OCI-LY1 (cell line): ENCODE results near the gene RPL11.

Experiments used
- H2AFZ ChIP-seq: fragments of 200-600 bp; sonication (generic), shearing (Covaris generic); 2 replicates; pipeline ENCODE4 v1.6.0; 2014; ENCODE audit warnings: antibody characterized with exemption, mild to moderate bottlenecking, low read length
- H3F3A ChIP-seq: fragments of 200-600 bp; sonication (generic), shearing (Covaris generic); 2 replicates; pipeline ENCODE4 v1.6.0; 2014; ENCODE audit warnings: mild to moderate bottlenecking, antibody characterized with exemption, low read length, moderate library complexity; ENCODE audit not compliant: insufficient read depth
- H3K27ac ChIP-seq: fragments of 200-600 bp; sonication (generic); 2 replicates; pipeline ENCODE4 v1.5.1; 2014; ENCODE audit warnings: low read length, mixed run types, mild to moderate bottlenecking, low read depth; ENCODE audit not compliant: poor library complexity, severe bottlenecking
- H3K27me3 ChIP-seq: fragments of 200-600 bp; sonication (generic); 2 replicates; pipeline ENCODE4 v1.6.0; 2014; ENCODE audit warnings: antibody characterized with exemption, mild to moderate bottlenecking, low read length, moderate library complexity; ENCODE audit not compliant: insufficient read depth
- H3K36me3 ChIP-seq: fragments of 200-600 bp; sonication (generic); 2 replicates; pipeline ENCODE4 v1.6.1; 2014; ENCODE audit warnings: mild to moderate bottlenecking, antibody characterized with exemption, low read length, moderate library complexity, mixed read lengths; ENCODE audit not compliant: insufficient read depth
- H3K4me1 ChIP-seq: fragments of 200-600 bp; sonication (generic); 2 replicates; pipeline ENCODE4 v1.5.1; 2014; ENCODE audit warnings: mild to moderate bottlenecking, low read length, moderate library complexity; ENCODE audit not compliant: insufficient read depth, severe bottlenecking
- H3K4me2 ChIP-seq: fragments of 200-600 bp; sonication (generic), shearing (Covaris generic); 2 replicates; pipeline ENCODE4 v1.6.1; 2014; ENCODE audit warnings: low read length
- H3K4me3 ChIP-seq: fragments of 200-600 bp; sonication (generic); 2 replicates; pipeline ENCODE4 v1.5.1; 2014; ENCODE audit warnings: low read length, low read depth, mild to moderate bottlenecking, mixed read lengths; ENCODE audit not compliant: poor library complexity, severe bottlenecking
- H3K79me2 ChIP-seq: fragments of 200-600 bp; shearing (Covaris generic); 2 replicates; pipeline ENCODE4 v1.6.1; 2016; ENCODE audit warnings: mixed run types, low read length, mixed read lengths; ENCODE audit not compliant: insufficient read depth
- H3K9ac ChIP-seq: fragments of 200-600 bp; sonication (generic), shearing (Covaris generic); 2 replicates; pipeline ENCODE4 v1.6.1; 2014; ENCODE audit warnings: mild to moderate bottlenecking, low read length, mixed read lengths
- H3K9me2 ChIP-seq: fragments of 200-600 bp; sonication (generic), shearing (Covaris generic); 2 replicates; pipeline ENCODE4 v1.6.1; 2014; ENCODE audit warnings: low read depth, mild to moderate bottlenecking, low read length, mixed read lengths
- H3K9me3 ChIP-seq: fragments of 200-600 bp; shearing (Covaris generic); 2 replicates; pipeline ENCODE4 v1.6.1; 2014; ENCODE audit warnings: low read length, mixed read lengths
- H4K20me1 ChIP-seq: fragments of 200-600 bp; sonication (generic), shearing (Covaris generic); 2 replicates; pipeline ENCODE4 v1.6.0; 2016; ENCODE audit warnings: mild to moderate bottlenecking, low read length; ENCODE audit not compliant: insufficient read depth
- CTCF ChIP-seq: fragments of 200-600 bp; sonication (generic), shearing (Covaris generic); IDR thresholded peaks from 2 replicates; pipeline ENCODE4 v1.5.1; 2017; ENCODE audit warnings: mild to moderate bottlenecking, antibody characterized with exemption, low read length, moderate library complexity, mixed read lengths
- EZH2 ChIP-seq: fragments of 200-600 bp; sonication (generic), shearing (Covaris generic); IDR thresholded peaks from 2 replicates; pipeline ENCODE4 v1.8.0; 2017; ENCODE audit warnings: borderline replicate concordance, mixed run types, mild to moderate bottlenecking, antibody characterized with exemption, low read length, moderate library complexity, mixed read lengths

The RPL11 gene

DNA sequence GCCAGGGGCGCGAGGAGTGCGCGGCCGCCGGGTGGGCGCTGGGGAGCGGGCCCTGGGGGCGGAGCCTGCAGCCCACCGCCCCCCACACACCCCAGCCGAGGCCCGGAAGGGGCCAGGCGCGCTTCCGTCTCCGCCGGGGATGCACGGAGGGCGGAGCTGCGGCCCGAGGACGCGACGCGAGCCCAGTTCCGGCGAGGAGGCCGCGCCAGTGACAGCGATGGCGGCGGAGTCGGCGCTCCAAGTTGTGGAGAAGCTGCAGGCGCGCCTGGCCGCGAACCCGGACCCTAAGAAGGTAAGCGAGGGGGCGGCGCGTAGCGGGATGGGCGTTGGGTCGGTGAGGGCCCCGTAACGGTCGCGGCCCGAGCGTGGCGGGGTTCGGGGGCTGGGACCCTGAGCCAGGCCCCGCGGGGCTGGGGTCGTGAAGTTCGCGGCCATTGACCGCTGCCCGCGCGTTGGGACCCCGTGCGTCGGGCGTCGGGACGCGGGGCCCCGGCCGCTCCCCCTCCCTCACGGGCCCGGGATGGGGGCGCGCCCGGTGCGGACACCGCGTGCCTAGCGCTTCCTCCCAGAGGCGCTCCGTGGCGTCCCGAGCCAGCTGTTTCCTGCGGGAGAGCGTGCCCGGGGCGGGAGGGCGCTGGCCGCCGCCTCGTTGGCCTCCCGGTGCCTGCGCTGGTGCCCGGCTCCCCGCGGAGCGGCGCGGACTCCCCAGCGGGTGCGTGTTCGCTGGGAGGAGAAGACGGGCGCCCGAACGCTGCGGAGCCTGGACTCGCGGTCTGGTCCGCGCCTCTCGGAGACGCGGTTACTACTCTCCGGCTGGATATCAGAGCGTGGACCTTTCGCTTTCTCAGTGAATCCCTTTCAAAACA lies 51.9 kb downstream of the RPL11 start, which contains the start of gene ELOA:
ELOA (plus strand) TSS at position 185 of the 866 bp plus-strand sequence; CDS start at position 218, 33 bp downstream.
- peak within 1 kb of the TSS; percentile 86 for H3K9ac ChIP-seq
- 0 out of 2 replicates have a peak, but pooled peaks cover 4% of the 10 kb centered on the region for H3F3A ChIP-seq
- H4K20me1 ChIP-seq: no peaks in the 10 kb centered on the region
- no peak within 1 kb of the TSS for H3K27ac ChIP-seq
- H3K36me3 ChIP-seq: peaks cover 16% of the 10 kb centered on the region
- peak within 1 kb of the TSS; percentile 69 for H3K4me2 ChIP-seq
- no peak within 1 kb of the TSS for H2AFZ ChIP-seq
- H3K4me1 ChIP-seq: peaks cover 31% of the 10 kb centered on the region
- H3K9me2 ChIP-seq: no peaks in the 10 kb centered on the region
- TF ChIP-seq EZH2 (no peak), CTCF (no peak)
- H3K79me2 ChIP-seq: peaks cover 41% of the 10 kb centered on the region
- H3K4me3 ChIP-seq: peak within 1 kb of the TSS; percentile 88
- no peaks in the 10 kb centered on the region for H3K9me3 ChIP-seq
- no peaks in the 10 kb centered on the region for H3K27me3 ChIP-seq

DNA sequence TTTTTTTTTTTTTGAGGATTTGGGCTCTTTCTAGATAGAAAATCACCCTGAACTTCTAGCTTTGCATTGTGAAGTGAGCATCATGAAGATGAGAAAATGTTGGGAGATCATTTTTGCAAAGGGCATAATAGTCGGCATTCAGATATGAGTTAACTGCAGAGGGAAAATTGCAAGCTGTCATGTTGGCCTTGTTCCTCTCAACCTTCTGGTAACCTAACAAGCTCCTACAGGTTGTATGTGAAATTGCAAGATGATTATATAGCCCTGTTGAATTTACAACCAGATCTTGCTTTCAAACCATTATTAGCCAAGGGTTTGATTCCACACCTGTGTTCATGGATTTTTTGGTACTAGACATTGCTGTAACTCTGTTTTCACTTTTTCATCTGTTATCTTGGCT lies 53.9 kb downstream of the RPL11 start:
- no peak overlapping the region for H3K27ac ChIP-seq

More for the DNA sequence above, 53.9 kb downstream of the RPL11 start:
- Histone ChIP-seq H2AFZ (no peak overlapping the region), H3F3A (0 out of 2 replicates have a peak, but pooled peaks cover 4% of the 10 kb centered on the region), H3K9me3 (no peaks in the 10 kb centered on the region), H3K27me3 (no peaks in the 10 kb centered on the region), H3K4me3 (peak overlapping the region; percentile 88), H3K4me1 (peaks cover 31% of the 10 kb centered on the region), H3K36me3 (peaks cover 27% of the 10 kb centered on the region), H3K4me2 (peak overlapping the region; percentile 69), H3K9ac (peak overlapping the region; percentile 86; the same call in 1 of the 2 replicates), H3K79me2 (peaks cover 42% of the 10 kb centered on the region), H3K9me2 (no peaks in the 10 kb centered on the region), H4K20me1 (no peaks in the 10 kb centered on the region)
- TF ChIP-seq CTCF (peak; percentile 42; the same call in 1 of the 2 replicates), EZH2 (no peak)
